IPS-NIHi7 (cell line): ENCODE measurements around the gene RNASE13.
"Not testable (repeated sequence)": the region's sequence is repeated elsewhere in the genome, so short reads cannot be mapped to it uniquely, and the experiment has no call there.

Source experiments
- DNase-seq: peaks from one replicate; pipeline ENCODE4 v3.0.0; 2012; ENCODE audit warnings: mixed read lengths; ENCODE audit errors: extremely low spot score

Gene RNASE13

DNA sequence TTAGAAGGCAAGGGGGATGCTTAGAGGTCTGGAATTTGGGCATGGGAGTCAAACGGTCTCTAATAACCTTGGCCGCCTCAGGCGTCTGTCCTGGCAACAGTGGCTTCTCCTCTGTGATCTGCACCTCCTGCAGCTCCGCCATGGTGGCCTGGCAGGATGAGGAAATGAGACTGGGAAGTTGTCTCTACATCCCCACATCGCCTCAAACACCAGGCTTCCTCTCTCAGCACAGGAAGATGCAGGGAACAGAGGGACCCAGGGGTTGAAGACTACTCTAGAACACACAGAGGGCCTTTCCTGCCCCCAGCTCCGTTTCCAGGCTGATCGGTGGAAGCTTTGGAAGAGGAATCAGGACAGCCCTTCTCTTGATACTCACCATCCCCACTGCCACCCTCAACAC, 11.4 kb downstream of the RNASE13 start:
- DNase-seq, result no peak

DNA sequence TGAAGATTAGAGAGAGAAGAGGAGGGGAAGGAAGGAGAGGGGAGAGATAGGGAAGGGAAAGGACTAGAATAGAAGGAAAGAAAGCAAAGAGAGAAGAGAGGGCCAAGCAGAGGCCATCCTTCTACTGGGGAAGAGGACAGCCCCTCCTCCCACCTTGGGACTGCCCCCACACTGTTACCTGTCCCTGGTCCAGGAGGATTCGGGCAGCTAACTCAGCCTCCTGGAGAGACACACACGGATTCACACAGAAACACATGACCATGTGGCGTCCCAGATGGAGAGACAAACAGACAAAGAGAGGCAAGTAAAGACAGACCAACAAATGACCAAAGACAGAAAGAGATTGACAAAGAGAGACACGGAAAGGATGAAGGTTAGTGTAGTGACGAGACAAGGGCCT, 11.9 kb downstream of the RNASE13 start:
- DNase-seq, result no peak

DNA sequence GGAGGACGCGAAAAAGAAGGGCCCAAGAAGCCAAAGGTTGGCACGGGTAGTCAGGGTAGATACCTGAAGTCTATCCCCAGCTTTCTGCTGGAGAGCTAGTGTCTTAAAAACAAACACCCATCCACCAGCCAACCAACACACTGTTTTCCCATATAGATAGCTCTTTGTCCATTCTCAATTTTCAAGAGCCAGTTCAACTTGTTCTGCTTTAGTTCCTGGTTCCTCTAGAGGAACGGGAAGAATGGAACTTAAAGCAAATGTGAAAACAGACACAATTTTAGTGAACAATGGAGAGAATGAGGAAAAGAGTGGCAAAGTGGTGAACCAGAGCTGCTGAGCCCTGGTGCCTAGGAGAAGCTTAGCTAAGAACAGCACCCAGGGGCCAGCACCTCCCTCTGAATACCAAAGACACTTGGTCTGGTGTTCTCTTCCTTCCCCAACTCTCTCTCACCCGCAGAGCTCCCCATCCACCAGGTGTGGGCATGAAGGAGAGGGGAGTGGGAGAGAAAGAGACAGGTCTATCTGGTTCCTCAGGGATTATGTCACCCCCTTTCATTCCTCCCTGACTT, 13.5 kb downstream of the RNASE13 start:
- DNase-seq, result no peak

DNA sequence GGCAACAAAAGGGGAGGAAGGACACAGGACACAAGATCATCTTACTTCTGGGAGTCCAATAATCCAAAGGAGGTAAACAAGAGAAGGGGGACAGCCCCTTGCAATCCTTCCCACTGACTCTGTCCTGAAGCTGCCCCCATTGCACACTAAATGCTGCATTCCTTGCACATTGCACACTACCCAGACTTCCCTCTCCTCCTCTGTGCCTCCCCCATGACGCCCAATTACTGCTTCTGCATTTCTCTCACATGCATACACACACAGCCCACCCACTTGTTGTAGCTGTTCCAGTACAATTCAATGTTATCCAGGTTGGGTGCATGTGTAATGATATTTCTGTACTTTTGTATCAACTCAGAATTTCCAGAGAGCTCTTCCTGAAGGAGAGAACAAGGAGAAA, 15.2 kb downstream of the RNASE13 start:
- no peak for DNase-seq

DNA sequence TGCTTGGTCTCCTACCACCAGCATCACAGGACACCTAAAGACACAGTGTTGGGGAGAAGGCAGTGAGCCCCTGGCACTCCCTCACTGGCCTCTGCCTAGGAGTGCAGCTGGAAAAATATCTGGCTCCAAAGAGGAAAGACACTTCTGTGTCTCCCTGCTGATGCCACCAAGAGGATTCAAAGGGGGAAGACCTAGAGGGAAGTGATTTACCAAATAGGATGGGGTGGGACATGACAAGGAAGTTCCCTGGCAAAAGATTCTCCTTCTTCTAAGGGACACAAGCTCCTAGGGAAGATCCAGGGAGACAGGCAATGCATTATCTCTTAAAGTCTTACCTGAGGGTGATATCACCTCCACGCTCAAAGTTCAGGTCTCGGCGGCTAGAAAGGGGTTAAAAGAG, 15.8 kb downstream of the RNASE13 start:
- DNase-seq, result no peak

DNA sequence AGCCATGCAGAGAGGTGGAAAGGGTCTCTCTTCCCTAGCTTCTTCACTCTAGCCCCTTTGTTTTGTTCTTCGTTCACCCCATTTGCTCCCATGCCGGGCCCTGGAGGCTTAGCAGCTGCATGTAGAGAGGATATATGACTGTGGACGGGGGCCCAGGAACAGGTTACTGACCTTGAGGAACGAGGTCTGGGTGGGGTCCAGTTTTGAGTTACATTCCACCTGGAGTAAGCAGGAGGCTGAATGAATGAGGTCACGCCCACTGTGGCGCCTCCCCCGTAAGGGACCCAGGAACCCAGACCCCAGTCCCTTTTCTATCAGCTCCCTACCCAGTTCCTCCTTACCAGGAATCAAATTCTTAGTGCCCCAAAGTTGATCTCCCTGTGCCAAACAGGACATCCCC, 16.3 kb downstream of the RNASE13 start:
- DNase-seq, result no peak

DNA sequence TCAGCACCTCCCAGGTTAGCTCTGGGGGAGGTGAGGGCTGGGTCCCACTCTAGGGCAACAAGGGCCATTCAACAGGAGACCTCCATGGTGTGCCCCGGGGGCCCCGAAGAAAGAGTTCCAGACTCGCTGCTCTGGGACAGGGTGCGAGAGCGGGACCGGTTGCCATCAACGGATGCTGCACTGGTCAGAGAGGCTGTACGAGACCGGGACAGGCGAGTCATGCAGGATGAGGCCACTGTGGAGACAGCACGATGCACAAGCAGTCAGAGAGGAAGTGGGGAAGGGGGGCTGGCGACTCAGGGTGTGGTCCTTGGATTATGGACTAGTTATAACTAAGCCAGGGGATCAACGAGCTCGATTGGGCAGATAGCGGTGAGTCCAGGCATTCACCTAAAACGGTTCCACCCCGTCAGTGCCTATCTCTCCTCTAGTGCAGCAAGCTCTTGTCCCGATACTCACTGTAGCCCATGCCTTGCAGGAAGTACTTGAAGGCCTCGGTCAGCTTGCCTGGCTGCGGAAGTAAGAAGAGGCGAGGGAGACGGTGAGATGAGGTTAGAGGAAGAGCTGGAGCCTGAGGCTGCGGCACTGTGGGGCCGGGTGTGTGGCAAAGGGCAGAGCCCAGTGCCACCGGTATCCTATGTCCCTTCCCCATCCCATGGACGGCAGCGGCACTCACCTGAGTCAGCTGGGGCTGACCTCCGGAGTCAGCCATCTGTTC, 16.9 kb downstream of the RNASE13 start:
- DNase-seq, result no peak

DNA sequence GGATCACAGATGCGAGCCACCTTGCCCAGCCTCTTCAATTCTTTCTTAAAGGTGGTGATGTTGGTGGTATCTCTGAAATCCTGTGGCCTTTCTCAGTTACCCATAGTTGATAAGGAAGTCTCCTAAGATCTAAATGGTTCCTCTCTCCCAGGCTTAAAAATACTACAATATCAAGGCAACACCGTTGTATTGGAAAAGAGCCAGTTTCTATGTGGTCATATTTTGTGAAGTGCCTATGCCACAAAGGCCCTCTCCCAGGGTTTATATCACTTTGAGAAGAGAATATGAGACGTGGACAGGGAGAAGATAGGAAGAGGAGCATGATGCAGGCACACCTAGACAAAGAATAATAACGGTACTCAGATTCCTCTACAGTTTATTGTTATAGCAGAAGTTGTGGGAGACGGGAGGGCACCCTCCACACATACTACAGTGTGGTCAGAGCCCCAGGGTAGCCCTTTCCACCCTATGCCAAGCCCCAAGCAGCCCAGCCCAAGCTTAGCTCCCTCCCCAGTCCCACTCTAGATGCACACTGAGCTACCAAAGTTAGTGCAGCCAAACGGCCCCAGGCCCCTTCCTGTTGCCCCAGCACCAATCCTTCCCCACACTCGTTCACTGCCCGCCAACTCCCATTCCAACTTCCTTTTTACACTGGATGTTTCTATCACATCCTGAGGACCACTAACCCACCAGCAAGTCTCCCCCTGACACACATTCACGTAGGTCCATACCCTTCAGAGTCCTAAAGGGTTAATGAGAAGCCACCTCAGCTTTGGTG, 18.0 kb downstream of the RNASE13 start:
- no peak for DNase-seq

DNA sequence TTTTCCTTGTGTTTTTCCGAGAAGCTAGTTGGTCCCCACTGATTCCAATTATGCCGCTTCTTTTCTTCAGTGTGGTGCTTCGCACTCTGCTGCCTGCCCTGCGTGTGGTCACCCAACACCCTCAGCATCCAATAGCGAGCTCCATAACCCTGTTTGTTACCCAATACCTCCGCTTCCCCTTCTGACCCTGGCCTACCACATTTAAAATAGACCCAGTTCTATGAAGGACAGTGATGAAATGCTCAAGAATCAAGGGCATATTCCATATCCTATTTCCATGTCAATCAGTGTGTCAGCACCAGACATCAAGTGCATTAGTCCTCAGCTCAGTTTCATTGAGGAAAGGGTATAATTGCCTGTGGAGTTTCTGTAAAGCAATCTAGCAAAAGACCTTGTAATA, 19.3 kb downstream of the RNASE13 start:
- DNase-seq, result no peak

DNA sequence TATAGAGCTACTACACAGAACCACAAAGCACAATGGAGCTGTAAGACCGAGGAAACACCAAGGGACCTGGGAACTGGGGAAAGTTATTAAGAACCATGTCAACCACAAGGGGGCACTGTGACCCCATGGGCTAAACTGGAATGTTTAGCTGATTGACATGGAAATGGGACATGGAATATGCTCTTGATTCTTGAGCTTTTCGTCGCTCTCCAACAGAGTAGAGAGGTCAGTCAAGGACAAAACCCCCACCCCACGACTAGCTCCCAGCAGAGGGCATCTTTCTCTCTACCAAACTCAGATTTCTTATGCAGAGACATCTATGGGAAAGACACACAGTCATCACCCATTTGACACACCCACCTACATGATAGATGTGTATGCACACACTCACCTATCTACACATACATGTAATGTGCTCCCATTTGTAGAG, 19.8 kb downstream of the RNASE13 start:
- peak; percentile 83 for DNase-seq

DNA sequence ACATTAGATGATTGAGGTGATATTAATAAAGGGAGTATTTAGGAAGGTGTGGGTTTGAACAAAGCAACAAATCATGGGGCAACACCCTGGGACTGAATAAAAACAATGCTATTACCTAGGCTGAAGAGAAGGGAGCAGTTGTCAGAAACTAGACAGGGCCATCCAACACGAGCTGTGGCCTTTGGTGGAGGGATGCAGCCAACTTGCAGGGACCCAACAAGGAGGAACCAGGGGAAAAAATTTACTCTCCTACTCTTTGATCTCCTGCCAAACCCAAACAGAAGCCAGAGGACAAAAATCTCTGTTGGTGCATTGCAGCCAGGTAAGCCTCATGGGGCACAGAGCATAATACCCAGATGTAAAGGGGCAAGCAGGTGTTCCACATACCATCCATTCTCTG, 23.5 kb downstream of the RNASE13 start:
- DNase-seq, result no peak

DNA sequence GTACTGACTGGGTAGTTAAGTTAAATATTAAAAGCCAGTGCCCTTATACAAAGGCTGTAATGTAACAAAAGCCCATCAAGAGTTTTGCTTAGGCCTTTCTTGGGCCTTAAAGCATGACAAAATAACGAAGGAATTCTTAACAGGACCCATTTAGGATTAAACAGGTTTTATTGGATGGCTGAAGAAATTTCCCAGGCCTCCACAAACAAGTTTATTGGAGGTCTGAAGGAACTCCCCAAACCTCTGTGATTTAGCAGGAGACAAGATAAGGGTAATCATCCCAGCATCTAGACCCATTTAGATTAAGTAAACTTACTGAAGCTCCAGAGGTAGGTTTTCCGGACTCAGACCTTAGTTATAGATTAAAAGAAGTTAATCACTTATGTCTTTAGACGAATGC, 24.9 kb downstream of the RNASE13 start:
- not testable (repeated sequence) for DNase-seq

DNA sequence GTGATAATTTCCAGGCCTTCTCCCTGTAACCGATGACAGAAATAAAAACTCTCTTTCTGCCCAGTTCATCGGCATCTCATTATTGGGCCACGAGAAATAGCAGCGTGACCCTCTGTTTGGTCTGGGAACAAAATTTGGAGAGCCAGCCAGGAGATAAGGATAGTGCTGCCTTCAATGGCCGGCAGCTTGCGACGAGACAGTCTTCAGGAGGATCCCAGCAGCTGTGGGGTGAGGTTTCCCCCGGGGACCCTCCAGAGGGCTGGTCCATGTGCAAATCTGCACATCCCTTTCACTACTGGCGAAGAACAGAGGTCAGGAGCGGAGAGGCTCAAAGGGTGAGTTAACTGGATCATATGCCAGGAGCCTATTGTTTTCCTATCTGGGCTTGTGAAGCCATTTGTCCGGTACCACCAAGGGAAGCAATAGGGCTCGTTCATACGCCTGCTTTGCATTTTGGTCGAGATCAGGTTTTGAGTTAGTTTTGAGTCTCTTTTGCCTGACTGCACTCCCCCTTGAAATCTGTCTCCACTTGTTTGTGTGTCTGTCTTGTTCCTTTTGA, 30.7 kb downstream of the RNASE13 start:
- DNase-seq, result no peak

DNA sequence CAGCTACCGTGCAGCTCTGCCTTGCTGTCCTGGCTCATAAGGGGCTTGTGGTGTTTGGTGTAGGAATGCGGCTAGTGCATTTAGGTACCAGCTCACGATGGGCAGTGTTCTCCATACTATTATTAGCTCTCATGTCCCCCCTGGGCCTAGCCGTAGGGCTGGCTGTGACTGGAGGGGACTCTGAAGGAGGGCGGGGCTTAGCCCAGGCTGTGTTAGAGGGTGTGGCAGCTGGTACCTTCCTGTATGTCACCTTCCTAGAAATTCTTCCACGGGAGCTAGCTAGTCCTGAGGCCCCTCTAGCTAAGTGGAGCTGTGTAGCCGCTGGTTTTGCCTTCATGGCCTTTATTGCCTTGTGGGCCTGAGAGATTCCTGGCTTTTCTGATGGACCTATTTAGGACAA, 33.4 kb downstream of the RNASE13 start:
- DNase-seq, result no peak

DNA sequence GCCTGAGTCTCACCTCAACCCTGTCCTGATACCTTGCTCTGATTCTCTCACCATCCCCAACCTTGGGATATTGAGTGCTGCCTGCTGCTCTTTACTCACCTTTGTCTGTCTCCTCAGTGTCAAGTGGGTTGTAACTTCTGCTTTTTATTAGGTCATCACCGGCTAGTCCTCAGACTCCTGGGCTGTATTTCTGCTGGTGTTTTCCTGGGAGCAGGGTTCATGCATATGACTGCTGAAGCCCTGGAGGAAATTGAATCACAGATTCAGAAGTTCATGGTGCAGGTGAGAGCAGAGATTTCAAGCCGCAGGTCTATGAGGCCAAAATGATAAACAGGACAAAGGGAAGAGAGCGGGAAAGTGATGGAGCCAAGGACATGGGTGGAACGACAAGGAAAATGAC, 35.0 kb downstream of the RNASE13 start:
- DNase-seq, result no peak

DNA sequence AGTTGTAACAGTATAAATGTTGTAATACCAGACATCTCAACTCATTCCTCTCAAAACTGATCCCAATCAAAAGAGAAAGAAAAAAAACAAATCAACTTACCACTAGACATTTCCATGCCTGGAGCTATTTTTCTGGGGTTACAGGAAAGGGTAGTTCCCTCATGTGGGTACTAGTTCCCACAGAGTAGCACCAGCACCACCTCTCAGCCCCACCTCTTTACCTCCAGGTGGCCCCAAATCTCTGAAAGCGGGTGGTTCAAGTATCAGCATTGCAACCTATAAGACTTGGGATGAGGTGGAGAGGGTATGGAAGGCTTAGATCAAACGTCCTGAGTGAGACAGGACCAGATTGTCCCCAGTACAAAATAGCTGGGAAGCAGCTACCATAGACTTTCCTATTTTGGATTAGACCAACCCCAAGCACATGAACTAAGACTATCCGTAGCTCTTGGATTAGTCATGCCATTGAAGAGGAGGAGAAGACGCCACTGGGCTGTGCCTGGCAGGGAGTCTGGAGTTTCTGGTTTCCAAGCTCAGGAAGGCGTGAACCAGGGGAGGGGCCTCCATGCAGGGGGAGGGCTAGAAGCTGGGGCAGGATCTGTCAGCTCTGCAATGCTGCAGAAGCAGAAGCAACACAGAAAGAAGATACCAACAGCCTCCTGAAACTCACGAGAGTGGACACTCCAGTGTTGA, 35.8 kb downstream of the RNASE13 start, which contains the start of gene SLC39A2:
Gene SLC39A2, plus strand, starts transcription at position 620 of the 693 bp plus-strand sequence. CDS start 154 bp downstream, outside the sequence.
- peak; percentile 76 for DNase-seq

DNA sequence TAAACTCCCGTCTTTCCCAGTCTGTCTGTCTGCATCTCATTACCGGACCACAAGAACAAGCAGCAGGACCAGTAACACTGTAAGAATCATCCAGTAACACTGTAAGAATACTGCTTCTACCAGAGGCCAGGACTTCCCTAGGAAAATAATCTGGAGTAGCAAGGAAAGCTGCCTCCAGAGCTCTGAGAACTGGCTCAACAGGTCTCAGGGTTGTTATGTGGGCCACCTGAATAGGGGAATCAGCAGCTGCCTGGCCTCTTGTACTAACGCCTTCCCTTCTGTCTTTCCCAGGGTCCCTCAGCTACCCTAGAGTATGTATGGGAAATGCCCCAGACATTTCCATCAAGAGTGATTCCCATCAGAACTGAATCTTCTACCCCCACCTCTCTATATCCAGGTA, 36.5 kb downstream of the RNASE13 start:
- DNase-seq, result no peak

DNA sequence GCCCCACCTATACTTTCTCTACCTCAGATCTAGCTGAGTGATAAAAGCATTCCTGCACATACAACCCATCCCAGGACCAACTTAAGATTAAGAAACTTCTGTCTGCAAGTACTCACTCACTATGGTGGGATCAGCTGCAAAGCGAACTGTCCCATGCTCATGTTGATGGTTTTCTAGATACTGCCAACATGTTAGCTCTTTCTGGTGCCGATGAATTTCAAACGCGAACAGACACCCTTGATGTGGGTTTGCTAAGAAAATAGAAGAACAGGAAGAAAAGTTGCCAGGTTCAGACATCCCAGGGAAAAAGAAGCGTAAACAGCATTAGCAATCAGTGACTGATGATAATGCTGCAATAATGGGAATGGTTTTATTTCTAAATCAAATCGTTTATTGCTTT, 37.0 kb downstream of the RNASE13 start:
- DNase-seq, result no peak

DNA sequence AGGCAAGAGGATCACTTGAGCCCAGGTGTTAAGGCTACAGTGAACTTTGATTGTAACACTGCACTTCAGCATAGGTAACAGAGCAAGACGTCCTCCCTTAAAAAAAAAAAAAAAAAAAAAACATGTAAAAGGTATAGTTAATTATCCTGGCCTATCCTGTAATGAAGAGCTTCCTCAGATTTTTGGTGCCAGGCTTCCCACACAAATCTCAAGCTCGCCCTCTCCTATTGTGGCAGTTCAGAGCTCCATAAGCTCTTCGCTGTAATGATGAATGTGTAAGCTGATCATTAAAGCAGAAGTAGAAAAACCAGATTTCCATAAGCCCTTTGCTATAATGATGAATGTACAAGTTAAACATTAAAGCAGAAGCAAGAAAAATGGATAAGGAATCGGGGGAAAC, 37.5 kb downstream of the RNASE13 start:
- DNase-seq, result no peak

DNA sequence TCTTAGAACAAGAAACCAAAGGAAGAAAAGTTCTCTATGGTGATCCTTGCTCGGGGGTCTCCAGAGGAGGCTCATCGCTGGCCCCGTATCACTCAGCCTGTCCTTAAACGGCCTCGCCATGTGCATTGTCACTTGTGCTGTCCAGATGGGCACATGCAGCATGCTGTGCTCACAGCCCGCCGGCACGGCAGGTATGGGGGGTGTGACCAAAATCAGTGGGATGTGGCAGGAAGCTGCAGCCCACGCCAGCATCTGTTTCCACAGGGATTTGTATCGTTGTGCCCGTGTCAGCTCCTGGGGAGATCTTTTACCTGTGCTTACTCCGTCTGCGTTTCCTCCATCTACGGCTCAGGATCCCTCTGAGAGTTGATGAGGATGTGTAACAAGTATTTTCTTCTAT, 38.1 kb downstream of the RNASE13 start:
- no peak for DNase-seq

DNA sequence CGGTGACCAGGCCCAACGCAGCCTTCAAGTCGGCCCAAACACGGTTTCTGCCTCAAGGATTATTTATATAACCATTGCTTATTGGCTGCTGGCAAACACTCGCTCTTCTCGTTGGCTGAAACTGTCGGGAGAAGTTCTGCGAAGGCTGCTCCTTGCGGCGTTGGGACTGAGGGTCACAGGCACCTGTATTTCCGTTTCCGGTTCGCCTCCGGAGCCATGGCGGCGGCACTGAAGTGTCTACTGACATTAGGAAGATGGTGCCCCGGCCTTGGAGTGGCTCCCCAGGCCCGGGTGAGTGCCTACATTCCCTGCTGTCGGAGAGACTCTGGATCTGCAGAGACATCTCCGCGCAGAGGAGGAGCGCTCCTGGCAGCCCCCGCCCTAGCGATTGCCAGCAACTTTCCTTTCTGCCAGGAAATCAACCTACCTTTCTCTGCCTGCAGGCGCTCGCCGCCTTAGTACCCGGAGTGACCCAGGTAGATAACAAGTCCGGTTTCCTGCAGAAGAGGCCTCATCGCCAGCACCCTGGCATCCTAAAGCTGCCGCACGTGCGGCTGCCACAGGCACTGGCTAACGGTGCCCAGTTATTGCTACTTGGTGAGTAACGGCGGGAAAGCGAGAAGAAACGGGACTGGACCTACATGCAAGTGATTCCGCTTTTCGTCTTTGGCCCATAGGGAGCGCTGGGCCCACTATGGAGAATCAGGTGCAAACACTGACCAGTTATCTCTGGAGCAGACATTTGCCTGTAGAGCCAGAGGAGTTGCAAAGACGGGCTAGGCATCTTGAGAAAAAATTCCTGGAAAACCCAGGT, 44.6 kb downstream of the RNASE13 start, which contains the start of gene METTL17:
Gene METTL17, plus strand, starts transcription at position 194 of the 814 bp plus-strand sequence. Its CDS starts 23 bp downstream, at position 217.
- DNase-seq, result peak; percentile 93
